KG1 (cell line): ENCODE data around the gene COL15A1.

Experiments used
- DNase-seq: peaks from one replicate; lab custom pipeline; 2025; lab: John Stamatoyannopoulos, UW

COL15A1 gene

GRCh38 chr9:98973171-98973570, 29.5 kb downstream of the COL15A1 start:
- no peak for DNase-seq

- DNase-seq = no peak
These were observed 29.9 kb downstream of the COL15A1 start for GRCh38 chr9:98973576-98973975.

- DNase-seq = no peak
These were observed 30.4 kb downstream of the COL15A1 start for GRCh38 chr9:98974106-98974505.

GRCh38 chr9:98974554-98974953, 30.8 kb downstream of the COL15A1 start:
- no peak for DNase-seq

- peak; percentile 18 for DNase-seq
These were observed 31.4 kb downstream of the COL15A1 start for GRCh38 chr9:98974994-98975712.

- DNase-seq = no peak
These were observed 32.1 kb downstream of the COL15A1 start for GRCh38 chr9:98975838-98976237.

- DNase-seq = no peak
These were observed 33.6 kb downstream of the COL15A1 start for GRCh38 chr9:98977246-98977714.

GRCh38 chr9:98977813-98978212, 34.1 kb downstream of the COL15A1 start:
- no peak for DNase-seq

- DNase-seq = no peak
These were observed 34.5 kb downstream of the COL15A1 start for GRCh38 chr9:98978231-98978681.

- no peak for DNase-seq
These were observed 36.6 kb downstream of the COL15A1 start for GRCh38 chr9:98980291-98980690.

- DNase-seq = no peak
These were observed 39.9 kb downstream of the COL15A1 start for GRCh38 chr9:98983295-98984268.

- no peak for DNase-seq
These were observed 41.9 kb downstream of the COL15A1 start for GRCh38 chr9:98985596-98985995.

- no peak for DNase-seq
These were observed 43.4 kb downstream of the COL15A1 start for GRCh38 chr9:98986866-98987651.

GRCh38 chr9:98989036-98990000, 45.6 kb downstream of the COL15A1 start:
- DNase-seq = no peak

GRCh38 chr9:98990181-98990870, 46.6 kb downstream of the COL15A1 start:
- no peak for DNase-seq

- DNase-seq = no peak
These were observed 48.6 kb downstream of the COL15A1 start for GRCh38 chr9:98992107-98992884.

- DNase-seq = no peak
These were observed 49.3 kb downstream of the COL15A1 start for GRCh38 chr9:98992885-98993569.

GRCh38 chr9:98993570-98993945, 49.9 kb downstream of the COL15A1 start:
- DNase-seq = no peak
